ENCODE results near the gene HIGD2A. TPM values are rescaled to one million over a fixed set of nuclear protein-coding genes. Genes with fewer than 3 reads are reported as not detected.

HIGD2A gene
- total RNA-seq, 1 donor from 2014 or later, result 104 TPM

GRCh38 chr5:176424181-176424580 lies 35.6 kb downstream of the HIGD2A start:
- no peaks in the 10 kb centered on the region for H3K9me3 ChIP-seq
- no peak overlapping the region for H3K4me3 ChIP-seq
- H3K27ac ChIP-seq, result no peak overlapping the region
- H3K4me1 ChIP-seq, result no peaks in the 10 kb centered on the region
- DNase-seq, result no peak
- H3K27me3 ChIP-seq, result peaks cover 4% of the 10 kb centered on the region
- no peak for TF ChIP-seq CTCF (IDR thresholded peaks at IDR 0.05)
- H3K36me3 ChIP-seq, result no peaks in the 10 kb centered on the region
- no peak for ATAC-seq
- intact Hi-C loops (cut with DNase I), result no loop called here

GRCh38 chr5:176425138-176425537 lies 36.6 kb downstream of the HIGD2A start:
- H3K27ac ChIP-seq, result no peak overlapping the region

GRCh38 chr5:176425791-176426190 lies 37.2 kb downstream of the HIGD2A start:
- DNase-seq, result no peak

More at GRCh38 chr5:176425138-176425537, 36.6 kb downstream of the HIGD2A start:
- Histone ChIP-seq H3K9me3 (no peaks in the 10 kb centered on the region), H3K4me3 (no peak overlapping the region), H3K36me3 (no peaks in the 10 kb centered on the region), H3K4me1 (no peaks in the 10 kb centered on the region), H3K27me3 (peaks cover 4% of the 10 kb centered on the region)
- intact Hi-C loops (cut with DNase I), result no loop called here
- DNase-seq (no peak), ATAC-seq (no peak)
- TF ChIP-seq CTCF (IDR thresholded peaks at IDR 0.05), result no peak

DNA sequence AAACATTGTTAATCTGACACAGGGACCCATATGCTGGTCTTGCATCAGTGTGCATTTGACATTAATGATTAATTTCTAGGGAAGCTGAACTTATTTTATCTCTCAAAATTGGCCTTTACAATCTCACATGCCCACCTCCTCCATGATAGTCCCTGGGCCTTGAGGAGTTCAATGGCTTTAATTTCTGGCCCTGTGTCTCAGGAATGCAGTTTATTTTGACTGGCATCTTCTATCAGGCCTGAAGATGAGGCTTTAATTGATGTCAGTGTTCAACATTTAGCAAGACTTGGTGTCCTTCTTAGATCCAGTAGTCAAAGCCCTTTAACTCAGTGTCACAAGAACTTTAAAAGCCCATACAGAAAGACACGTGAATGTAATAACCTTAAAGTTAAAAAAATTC lies 38.3 kb downstream of the HIGD2A start:
- no peak for DNase-seq
- intact Hi-C loops (cut with DNase I), result no loop called here
- Histone ChIP-seq H3K36me3 (no peaks in the 10 kb centered on the region), H3K27ac (no peak overlapping the region), H3K4me3 (no peak overlapping the region), H3K4me1 (no peaks in the 10 kb centered on the region), H3K27me3 (peaks cover 4% of the 10 kb centered on the region), H3K9me3 (no peaks in the 10 kb centered on the region)
- no peak for ATAC-seq
- TF ChIP-seq CTCF (IDR thresholded peaks at IDR 0.05), result no peak

More at GRCh38 chr5:176425791-176426190, 37.2 kb downstream of the HIGD2A start:
- Histone ChIP-seq H3K27ac (no peak overlapping the region), H3K27me3 (peaks cover 4% of the 10 kb centered on the region), H3K4me3 (no peak overlapping the region), H3K9me3 (no peaks in the 10 kb centered on the region), H3K4me1 (no peaks in the 10 kb centered on the region), H3K36me3 (no peaks in the 10 kb centered on the region)
- intact Hi-C loops (cut with DNase I), result no loop called here
- no peak for ATAC-seq
- no peak for TF ChIP-seq CTCF (IDR thresholded peaks at IDR 0.05)

GRCh38 chr5:176427971-176428370 lies 39.4 kb downstream of the HIGD2A start:
- ATAC-seq (no peak), DNase-seq (no peak)
- intact Hi-C loops (cut with DNase I), result no loop called here
- Histone ChIP-seq H3K9me3 (no peaks in the 10 kb centered on the region), H3K4me3 (no peak overlapping the region), H3K27me3 (peaks cover 4% of the 10 kb centered on the region), H3K36me3 (no peaks in the 10 kb centered on the region), H3K4me1 (no peaks in the 10 kb centered on the region), H3K27ac (no peak overlapping the region)
- no peak for TF ChIP-seq CTCF (IDR thresholded peaks at IDR 0.05)

DNA sequence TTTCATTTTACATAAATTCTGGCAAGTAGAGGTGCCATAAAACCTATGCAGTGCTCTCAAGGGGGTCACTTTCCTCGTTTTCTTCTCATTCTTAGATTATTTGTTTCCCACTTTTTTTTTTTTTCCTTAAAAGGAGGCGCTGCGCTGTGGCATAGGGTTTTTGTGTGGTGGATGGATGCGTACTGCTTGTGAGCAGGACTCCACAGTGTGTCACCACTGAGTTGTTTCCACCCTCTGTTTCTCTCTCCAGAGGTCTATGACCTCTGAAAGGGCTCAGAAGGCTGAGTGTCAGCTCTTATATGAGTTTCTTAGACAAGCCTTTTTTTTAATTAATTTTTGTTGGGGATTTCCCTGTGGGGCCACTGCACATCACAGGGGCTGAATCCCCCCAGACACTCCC lies 41.4 kb downstream of the HIGD2A start:
- intact Hi-C loops (cut with DNase I), result no loop called here
- no peaks in the 10 kb centered on the region for H3K9me3 ChIP-seq

More for the DNA sequence above, 41.4 kb downstream of the HIGD2A start:
- Histone ChIP-seq H3K4me3 (no peak overlapping the region), H3K27me3 (no peaks in the 10 kb centered on the region), H3K36me3 (no peaks in the 10 kb centered on the region), H3K27ac (no peak overlapping the region), H3K4me1 (no peaks in the 10 kb centered on the region)
- no peak for ATAC-seq
- no peak for TF ChIP-seq CTCF (IDR thresholded peaks at IDR 0.05)
- DNase-seq, result no peak

Data from upper lobe of right lung (tissue), 1 donor.